ENCODE results near the gene CNPPD1. TPM values are rescaled to one million over a fixed set of nuclear protein-coding genes. Genes with fewer than 3 reads are reported as not detected.

Gene CNPPD1
- total and polyA plus RNA-seq, 4 donors = 16.5 to 39.8 (median 21.6) TPM

DNA sequence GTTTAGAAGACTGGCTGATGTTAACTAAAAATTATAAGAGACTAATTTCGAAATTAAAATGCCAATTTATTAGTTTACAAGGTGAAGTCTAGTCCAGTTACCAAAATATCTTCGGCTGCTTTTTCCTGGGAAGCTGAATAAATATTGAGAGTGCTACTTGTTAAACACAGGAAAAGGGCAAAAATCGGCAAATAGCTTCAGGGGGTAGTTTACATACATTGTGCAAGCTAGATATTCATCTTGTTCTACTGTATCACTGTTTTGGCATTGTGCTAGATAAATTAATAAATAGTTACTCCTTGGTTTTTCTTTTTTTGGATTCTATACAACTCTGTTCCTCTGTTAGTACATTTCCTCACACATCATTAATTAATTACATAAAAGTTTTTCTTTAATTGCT is 45.4 kb downstream of the CNPPD1 start:
- Histone ChIP-seq H3K27ac (ENCODE audit: low read depth in 1 of 2, low read length in 2 of 2) (no peak overlapping the region), H3K9ac (ENCODE audit: low read depth in 1 of 2, low read length in 2 of 2) (no peak overlapping the region), H3K4me1 (ENCODE audit: control insufficient read depth in 4 of 4, insufficient read depth in 4 of 4, low read length in 3 of 4) (peaks cover 14 to 29% (median 18%) of the 10 kb centered on the region in 4 donors), H3K4me3 (ENCODE audit: low read depth in 1 of 3, low read length in 3 of 3) (no peak overlapping the region), H3K27me3 (ENCODE audit: control insufficient read depth in 4 of 4, insufficient read depth in 4 of 4, low read length in 3 of 4) (no peaks in the 10 kb centered on the region), H3K36me3 (ENCODE audit: control insufficient read depth in 4 of 4, insufficient read depth in 3 of 4, low read depth in 1 of 4, low read length in 3 of 4) (no peaks in the 10 kb centered on the region), H3K9me3 (ENCODE audit: control insufficient read depth in 4 of 4, low read length in 3 of 4) (no peaks in the 10 kb centered on the region)
- 43% methylated on average over 3 of the region's 3 CpGs for WGBS
- TF ChIP-seq HNF4G (IDR thresholded peaks at IDR 0.05) (no peak), EGR1 (IDR thresholded peaks at IDR 0.05; ENCODE audit: low read depth in 2 of 2) (no peak), GABPA (IDR thresholded peaks at IDR 0.05 in 1 of 2, conservative IDR thresholded peaks at IDR 0.05 in 1 of 2) (no peak)
- TF ChIP-seq, protein P1, sequence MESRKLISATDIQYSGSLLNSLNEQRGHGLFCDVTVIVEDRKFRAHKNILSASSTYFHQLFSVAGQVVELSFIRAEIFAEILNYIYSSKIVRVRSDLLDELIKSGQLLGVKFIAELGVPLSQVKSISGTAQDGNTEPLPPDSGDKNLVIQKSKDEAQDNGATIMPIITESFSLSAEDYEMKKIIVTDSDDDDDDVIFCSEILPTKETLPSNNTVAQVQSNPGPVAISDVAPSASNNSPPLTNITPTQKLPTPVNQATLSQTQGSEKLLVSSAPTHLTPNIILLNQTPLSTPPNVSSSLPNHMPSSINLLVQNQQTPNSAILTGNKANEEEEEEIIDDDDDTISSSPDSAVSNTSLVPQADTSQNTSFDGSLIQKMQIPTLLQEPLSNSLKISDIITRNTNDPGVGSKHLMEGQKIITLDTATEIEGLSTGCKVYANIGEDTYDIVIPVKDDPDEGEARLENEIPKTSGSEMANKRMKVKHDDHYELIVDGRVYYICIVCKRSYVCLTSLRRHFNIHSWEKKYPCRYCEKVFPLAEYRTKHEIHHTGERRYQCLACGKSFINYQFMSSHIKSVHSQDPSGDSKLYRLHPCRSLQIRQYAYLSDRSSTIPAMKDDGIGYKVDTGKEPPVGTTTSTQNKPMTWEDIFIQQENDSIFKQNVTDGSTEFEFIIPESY (IDR thresholded peaks at IDR 0.05) = no peak
- DNase-seq (ENCODE audit: low spot score) = no peak

DNA sequence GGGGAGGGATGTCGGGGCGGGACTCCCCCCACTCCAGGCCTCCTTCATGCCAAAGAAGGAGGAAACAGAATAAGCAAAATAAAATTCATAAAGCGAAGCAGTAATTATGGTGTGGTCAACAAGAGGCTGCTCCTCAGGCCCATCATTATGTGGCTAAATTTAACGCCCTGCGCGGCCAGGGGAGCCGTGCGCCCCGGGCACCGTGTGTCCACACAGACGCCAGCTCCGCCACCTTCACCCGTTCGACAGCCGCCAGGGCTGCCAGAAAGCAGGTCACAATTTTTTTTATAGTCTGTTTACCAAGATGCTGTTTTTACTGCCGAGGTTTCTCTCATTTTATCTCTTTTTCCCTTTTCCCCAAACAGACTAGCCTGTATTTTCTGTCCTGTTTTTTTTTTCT is 47.1 kb downstream of the CNPPD1 start:
- no peak overlapping the region for H3K4me3 ChIP-seq (ENCODE audit: low read depth in 1 of 3, low read length in 3 of 3)
- no peaks in the 10 kb centered on the region for H3K9me3 ChIP-seq (ENCODE audit: control insufficient read depth in 4 of 4, low read length in 3 of 4)
- no peaks in the 10 kb centered on the region for H3K36me3 ChIP-seq (ENCODE audit: control insufficient read depth in 4 of 4, insufficient read depth in 3 of 4, low read depth in 1 of 4, low read length in 3 of 4)
- peaks cover 20 to 46% (median 34%) of the 10 kb centered on the region in 4 donors for H3K4me1 ChIP-seq (ENCODE audit: control insufficient read depth in 4 of 4, insufficient read depth in 4 of 4, low read length in 3 of 4)
- no peak overlapping the region for H3K27ac ChIP-seq (ENCODE audit: low read depth in 1 of 2, low read length in 2 of 2)
- 95% methylated on average over 16 of the region's 16 CpGs for WGBS
- DNase-seq (ENCODE audit: low spot score) = no peak
- no peak overlapping the region for H3K9ac ChIP-seq (ENCODE audit: low read depth in 1 of 2, low read length in 2 of 2)
- TF ChIP-seq FOXA2 (IDR thresholded peaks at IDR 0.05) (no peak), GABPA (IDR thresholded peaks at IDR 0.05 in 1 of 2, conservative IDR thresholded peaks at IDR 0.05 in 1 of 2) (no peak), EGR1 (IDR thresholded peaks at IDR 0.05; ENCODE audit: low read depth in 2 of 2) (no peak), TAF1 (conservative IDR thresholded peaks at IDR 0.05) (no peak), JUND (IDR thresholded peaks at IDR 0.05) (no peak), HNF4A (conservative IDR thresholded peaks at IDR 0.05) (no peak), RAD21 (IDR thresholded peaks at IDR 0.05) (no peak), HNF4G (IDR thresholded peaks at IDR 0.05) (no peak), SP1 (IDR thresholded peaks at IDR 0.05) (no peak), NR2F2 (IDR thresholded peaks at IDR 0.05) (no peak)
- TF ChIP-seq, protein P2, sequence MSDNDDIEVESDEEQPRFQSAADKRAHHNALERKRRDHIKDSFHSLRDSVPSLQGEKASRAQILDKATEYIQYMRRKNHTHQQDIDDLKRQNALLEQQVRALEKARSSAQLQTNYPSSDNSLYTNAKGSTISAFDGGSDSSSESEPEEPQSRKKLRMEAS (IDR thresholded peaks at IDR 0.05) = no peak
- TF ChIP-seq, protein P3, sequence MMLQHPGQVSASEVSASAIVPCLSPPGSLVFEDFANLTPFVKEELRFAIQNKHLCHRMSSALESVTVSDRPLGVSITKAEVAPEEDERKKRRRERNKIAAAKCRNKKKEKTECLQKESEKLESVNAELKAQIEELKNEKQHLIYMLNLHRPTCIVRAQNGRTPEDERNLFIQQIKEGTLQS (IDR thresholded peaks at IDR 0.05) = no peak
- TF ChIP-seq, protein P4, sequence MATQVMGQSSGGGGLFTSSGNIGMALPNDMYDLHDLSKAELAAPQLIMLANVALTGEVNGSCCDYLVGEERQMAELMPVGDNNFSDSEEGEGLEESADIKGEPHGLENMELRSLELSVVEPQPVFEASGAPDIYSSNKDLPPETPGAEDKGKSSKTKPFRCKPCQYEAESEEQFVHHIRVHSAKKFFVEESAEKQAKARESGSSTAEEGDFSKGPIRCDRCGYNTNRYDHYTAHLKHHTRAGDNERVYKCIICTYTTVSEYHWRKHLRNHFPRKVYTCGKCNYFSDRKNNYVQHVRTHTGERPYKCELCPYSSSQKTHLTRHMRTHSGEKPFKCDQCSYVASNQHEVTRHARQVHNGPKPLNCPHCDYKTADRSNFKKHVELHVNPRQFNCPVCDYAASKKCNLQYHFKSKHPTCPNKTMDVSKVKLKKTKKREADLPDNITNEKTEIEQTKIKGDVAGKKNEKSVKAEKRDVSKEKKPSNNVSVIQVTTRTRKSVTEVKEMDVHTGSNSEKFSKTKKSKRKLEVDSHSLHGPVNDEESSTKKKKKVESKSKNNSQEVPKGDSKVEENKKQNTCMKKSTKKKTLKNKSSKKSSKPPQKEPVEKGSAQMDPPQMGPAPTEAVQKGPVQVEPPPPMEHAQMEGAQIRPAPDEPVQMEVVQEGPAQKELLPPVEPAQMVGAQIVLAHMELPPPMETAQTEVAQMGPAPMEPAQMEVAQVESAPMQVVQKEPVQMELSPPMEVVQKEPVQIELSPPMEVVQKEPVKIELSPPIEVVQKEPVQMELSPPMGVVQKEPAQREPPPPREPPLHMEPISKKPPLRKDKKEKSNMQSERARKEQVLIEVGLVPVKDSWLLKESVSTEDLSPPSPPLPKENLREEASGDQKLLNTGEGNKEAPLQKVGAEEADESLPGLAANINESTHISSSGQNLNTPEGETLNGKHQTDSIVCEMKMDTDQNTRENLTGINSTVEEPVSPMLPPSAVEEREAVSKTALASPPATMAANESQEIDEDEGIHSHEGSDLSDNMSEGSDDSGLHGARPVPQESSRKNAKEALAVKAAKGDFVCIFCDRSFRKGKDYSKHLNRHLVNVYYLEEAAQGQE (IDR thresholded peaks at IDR 0.05) = no peak
- TF ChIP-seq, protein P5, sequence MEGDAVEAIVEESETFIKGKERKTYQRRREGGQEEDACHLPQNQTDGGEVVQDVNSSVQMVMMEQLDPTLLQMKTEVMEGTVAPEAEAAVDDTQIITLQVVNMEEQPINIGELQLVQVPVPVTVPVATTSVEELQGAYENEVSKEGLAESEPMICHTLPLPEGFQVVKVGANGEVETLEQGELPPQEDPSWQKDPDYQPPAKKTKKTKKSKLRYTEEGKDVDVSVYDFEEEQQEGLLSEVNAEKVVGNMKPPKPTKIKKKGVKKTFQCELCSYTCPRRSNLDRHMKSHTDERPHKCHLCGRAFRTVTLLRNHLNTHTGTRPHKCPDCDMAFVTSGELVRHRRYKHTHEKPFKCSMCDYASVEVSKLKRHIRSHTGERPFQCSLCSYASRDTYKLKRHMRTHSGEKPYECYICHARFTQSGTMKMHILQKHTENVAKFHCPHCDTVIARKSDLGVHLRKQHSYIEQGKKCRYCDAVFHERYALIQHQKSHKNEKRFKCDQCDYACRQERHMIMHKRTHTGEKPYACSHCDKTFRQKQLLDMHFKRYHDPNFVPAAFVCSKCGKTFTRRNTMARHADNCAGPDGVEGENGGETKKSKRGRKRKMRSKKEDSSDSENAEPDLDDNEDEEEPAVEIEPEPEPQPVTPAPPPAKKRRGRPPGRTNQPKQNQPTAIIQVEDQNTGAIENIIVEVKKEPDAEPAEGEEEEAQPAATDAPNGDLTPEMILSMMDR (IDR thresholded peaks at IDR 0.05; ENCODE audit: low read depth, low read length, missing input control) = no peak
- TF ChIP-seq, protein P1 (IDR thresholded peaks at IDR 0.05) = no peak
- H3K27me3 ChIP-seq (ENCODE audit: control insufficient read depth in 4 of 4, insufficient read depth in 4 of 4, low read length in 3 of 4) = no peaks in the 10 kb centered on the region

Measured in liver (tissue), 9 donors.